HG02981 (cell line): ENCODE measurements around the gene MUC22.
"Not testable (repeated sequence)": the region's sequence is repeated elsewhere in the genome, so short reads cannot be mapped to it uniquely, and the experiment has no call there.

ENCODE experiments used
- ATAC-seq: cut with Tn5 transposase; IDR thresholded peaks from one replicate; pipeline ENCODE4 v1.9.1; 2021; ENCODE audit warnings: mild to moderate bottlenecking, moderate library complexity; ENCODE audit not compliant: unreplicated experiment

Gene MUC22

DNA sequence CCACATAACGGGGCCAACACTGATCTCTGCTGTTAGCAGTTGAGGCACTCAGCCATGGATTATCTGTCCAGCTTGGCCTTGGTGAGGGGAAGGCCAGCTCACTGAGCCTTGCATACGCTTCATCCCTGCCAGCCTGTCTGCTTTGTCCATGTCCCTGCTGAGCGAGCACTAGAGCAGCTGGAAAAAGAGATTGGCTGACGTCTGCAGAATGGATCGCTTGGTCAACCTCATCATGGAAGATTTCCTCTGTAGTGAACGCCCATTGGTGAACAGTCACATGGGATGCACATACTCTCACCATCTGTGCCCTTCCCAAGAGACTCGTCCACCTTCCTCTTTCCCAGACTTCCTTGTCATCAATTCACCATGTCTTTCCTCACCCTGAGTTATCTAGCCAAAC lies 26.9 kb downstream of the MUC22 start:
- ATAC-seq, result no peak

DNA sequence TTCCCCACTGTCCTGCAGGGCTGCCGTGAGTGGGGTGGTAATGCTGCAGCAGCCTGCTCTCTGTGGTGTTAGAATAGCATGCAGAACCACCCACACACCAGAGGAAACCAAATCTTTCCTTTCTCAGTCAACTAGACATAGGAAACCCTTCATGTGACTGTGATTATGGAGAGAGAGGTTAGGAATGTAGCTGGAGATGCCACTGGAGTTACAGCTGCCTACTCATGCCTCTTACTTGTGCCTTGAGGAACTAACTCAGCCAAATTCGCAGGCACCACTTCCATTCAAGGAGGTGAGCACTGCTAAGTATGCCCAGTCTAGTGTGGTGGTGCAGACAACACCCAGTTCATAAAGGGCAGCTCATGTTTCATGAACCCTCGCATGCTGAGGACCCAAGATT lies 27.4 kb downstream of the MUC22 start:
- no peak for ATAC-seq

DNA sequence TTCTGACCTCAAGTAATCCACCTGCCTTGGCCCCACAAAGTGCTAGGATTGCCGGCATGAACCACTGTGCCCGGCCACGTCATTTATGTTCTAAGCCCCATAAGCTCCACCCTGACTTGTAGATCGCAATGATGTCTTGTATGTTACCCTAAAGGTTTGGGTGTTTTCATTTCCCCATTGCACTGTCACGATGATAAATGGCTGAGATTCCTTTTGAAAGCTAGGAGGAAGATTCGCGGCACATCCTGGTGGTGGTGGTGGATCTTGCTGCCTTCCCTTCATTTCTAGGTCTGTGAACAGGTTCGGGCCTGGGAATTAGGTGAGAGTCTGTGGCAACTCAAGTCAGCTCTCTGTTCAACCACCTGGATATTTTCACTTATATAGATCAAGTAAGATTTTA lies 28.3 kb downstream of the MUC22 start:
- ATAC-seq, result no peak

DNA sequence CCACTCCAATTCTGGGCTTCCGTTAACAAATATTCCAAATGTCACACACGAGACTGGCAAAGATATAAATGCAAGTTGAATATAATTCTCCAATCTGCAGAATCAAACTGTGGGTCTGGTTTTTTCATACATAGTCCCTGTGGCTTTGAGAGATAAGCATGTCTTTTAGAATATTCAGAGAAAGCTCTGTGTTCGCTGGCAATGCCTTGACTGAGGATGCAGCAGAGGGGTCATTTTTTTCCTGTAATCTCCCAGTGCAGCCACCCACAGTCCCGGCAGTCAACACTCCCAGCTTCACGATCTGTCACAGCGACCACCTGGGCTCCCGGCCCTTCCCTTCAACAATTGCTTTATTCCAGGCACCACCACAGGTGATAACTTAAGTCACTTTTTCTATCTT lies 30.5 kb downstream of the MUC22 start:
- ATAC-seq, result no peak

DNA sequence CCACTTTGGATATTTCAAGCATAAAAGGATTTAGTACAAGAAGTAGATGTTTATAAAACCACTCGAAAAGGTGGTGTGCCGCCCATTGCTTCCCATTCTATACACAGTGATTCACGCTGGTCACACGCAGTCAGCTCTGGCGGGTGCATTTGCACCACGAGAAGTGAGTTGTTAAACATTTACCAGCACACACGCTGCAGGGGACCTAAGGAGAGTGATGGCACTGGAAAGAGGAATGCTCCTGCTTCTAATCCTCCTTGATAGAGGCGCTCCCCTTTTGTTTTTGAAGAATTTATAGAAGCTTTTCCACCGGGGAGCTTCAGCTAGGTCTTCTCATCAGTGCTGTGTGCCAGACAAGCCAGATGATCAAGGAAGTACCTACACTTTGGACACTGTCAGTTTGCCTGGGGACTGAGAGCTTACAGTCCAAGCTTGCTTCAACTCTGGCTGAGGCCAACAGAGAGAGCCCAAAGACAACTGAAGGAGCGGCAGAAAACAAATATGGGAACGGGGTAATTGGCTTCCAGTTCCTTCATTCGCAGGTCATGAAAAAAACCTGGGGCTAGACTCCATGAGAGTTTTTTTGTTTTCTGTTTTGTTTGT lies 31.2 kb downstream of the MUC22 start:
- ATAC-seq, result no peak

DNA sequence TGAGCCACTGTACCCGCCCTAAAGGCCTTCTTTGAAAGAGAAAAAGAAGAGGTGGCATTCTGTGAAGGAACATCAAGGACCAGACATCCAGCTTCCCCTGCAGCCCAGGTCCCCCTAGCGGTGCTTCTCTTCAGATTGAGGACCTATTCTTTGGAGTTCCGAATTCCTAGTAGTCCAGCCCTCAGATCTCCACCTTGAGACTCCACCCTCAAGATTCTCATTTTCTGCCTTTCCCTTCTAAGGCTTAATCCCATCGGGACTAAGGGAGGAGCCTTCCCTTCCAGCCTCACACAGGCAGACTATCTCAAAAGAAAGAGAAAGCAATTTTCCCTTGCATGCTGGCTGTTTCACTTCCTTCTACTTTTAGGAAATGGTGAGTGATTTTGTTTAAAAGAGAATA lies 32.5 kb downstream of the MUC22 start:
- no peak for ATAC-seq

DNA sequence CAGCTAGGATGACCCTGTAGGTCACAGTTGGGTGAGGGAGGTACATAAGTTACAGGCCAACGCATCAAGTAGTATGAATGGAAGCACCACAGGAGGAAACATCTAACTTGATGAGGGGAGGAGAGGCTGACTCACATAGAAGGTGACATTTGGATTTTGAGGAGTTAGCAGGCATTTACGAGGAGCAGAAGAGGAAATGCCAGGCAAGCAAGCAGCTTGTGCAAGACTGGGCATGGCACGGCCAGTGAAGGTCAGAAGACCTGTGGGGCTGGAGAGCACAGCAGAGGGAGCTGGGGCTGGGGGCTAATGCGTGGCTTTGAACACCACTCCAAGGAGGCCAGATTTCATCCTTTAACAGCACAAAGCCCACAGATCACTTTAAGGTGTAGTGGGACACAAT lies 37.8 kb downstream of the MUC22 start:
- ATAC-seq, result no peak

DNA sequence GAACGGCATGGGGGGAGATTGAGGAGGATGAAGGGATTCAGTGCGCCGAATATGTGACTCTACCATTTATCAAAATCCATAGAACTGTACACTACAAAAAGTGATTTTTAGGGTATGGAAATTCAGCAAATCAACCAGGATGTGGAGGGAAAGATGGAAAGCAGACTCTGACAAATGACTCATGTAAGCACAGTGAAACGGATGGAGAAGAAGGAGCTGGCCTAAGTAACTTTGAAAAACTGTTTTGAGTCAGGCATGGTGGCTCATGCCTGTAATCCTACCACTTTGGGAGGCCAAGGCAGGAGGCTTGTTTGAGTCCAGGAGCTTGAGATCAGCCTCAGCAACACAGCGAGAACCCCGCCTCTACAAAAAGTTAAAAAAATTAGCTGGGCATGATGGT lies 39.2 kb downstream of the MUC22 start:
- no peak for ATAC-seq

DNA sequence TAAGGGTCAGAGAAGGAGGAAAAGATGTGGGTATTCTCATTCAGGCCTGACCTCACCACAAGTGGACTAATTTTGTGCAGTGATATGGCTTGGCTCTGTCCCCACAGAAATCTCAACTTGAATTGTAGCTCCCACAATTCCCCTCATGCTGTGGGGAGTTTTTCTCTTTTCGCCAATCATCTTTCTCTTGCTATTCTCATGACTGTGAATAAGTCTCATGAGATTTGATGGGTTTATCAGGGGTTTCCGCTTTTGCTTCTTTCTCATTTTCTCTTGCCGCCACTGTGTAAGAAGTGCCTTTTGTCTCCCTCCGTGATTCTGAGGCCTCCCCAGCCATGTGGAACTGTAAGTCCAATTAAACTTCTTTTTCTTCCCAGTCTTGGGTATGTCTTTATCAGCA lies 42.9 kb downstream of the MUC22 start:
- not testable (repeated sequence) for ATAC-seq

DNA sequence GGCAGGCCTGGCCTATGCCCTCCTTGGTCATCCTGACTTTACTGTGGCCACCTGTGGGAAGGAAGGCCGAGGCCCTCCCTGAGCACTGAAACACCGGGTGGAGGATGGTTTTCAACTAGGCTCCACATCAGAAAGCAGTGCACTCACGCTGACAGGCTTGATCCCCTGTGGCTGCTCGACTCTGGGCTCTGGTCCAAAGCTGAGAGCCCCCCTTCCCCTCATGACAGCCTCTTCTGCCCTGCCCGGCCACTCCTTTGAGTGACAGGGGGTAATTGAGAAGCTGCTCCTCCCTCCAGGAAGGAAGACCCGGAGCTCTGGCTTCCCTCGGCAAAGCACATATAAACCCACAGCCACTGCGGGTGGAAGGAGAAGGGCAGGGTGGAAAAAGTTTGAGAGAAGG lies 43.6 kb downstream of the MUC22 start:
- ATAC-seq, result no peak

- ATAC-seq, result no peak
Measured at GRCh38 chr6:31055441-31055840, 45.2 kb downstream of the MUC22 start.

DNA sequence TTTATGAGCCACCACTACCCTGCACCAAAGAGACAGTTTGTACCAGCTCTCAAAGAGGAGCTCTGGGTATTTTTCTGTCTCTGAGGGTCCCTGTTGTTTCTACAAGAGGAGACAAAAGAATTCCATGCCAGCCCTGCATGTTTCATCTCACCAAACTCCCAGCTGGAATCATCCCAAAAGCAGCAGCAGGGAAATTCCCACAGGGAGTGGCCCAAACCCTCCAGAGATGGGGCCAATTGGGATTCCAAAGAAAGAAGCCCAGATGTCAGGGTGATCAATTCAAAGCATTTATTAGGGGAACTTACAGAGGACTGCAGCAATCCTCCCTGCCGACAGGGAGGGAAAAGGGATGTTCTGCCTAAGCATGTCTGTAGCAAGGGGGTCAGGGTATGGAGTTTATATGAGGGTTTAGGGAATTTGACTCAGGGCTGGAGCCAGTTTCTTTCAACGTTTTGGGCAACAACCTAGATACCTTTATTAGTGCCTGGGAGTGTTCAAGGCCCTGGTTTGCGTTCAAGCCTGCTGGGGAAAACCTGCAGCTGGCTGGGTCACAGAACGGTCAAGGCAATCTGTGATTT lies 47.2 kb downstream of the MUC22 start:
- ATAC-seq, result no peak

- no peak for ATAC-seq
Measured at GRCh38 chr6:31058128-31058894, 48.0 kb downstream of the MUC22 start.

GRCh38 chr6:31060145-31060544 lies 49.9 kb downstream of the MUC22 start:
- ATAC-seq, result no peak

- no peak for ATAC-seq
Measured at GRCh38 chr6:31063906-31064435, 53.7 kb downstream of the MUC22 start.

DNA sequence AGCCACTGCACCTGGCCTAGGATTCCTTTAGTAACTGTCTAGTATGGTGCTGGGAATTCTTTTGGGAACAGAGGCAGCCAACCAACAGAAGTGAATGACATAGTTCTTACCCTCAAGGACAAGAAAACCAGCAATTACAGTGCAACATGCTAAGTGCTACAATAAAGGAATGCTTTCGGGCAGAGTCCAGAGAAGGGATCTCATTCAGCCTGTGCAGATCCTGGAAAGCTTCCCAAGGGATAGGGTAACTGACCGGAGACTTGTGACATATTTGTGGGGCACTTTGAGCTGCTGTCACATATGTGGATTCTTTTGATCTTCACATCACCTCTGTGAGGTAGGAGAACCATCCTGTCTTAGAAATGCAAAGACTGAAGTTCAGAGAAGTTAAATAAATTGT lies 55.3 kb downstream of the MUC22 start:
- no peak for ATAC-seq

DNA sequence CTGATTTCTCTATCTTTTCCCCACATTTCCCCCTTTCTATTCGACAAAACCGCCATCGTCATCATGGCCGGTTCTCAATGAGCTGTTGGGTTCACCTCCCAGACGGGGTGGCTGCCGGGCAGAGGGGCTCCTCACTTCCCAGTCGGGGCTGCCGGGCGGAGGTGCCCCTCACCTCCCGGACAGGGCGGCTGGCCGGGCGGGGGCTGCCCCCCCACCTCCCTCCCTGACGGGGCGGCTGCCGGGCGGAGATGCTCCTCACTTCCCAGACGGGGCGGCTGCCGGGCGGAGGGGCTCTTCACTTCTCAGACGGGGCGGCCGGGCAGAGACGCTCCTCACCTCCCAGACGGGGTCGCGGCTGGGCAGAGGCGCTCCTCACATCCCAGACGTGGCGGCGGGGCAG lies 56.8 kb downstream of the MUC22 start:
- ATAC-seq, result not testable (repeated sequence)

DNA sequence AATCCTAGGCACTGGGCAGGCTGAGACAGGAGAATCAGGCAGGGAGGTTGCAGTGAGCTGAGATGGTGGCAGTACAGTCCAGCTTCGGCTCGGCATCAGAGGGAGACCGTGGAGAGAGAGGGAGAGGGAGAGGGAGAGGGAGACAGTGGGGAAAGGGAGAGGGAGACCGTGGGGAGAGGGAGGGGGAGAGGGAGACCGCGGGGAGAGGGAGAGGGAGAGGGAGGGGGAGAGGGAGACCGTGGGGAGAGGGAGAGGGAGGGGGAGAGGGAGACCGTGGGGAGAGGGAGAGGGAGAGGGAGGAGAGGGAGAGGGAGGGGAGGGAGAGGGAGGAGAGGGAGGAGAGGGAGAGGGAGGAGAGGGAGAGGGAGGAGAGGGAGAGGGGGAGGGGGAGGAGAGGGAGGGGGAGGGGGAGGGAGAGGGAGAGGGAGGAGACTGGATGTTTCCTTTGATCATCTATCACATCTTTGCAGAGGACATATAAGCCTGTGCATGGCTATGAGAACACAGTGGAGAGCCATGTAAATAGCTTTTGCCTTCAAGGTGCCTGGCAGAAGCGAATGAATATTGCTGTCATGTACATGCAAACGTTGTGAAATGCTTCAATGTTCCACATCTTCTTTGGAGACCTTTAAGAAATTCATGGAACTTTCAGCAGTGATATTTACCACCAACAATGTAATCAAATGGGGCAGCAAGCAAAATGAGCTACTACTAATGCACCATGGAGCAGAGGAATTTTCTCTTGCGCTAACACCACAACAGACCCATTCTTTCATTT lies 57.8 kb downstream of the MUC22 start:
- not testable (repeated sequence) for ATAC-seq

GRCh38 chr6:31068669-31069340 lies 58.5 kb downstream of the MUC22 start:
- no peak for ATAC-seq

- ATAC-seq, result no peak
Measured at GRCh38 chr6:31070711-31071197, 60.5 kb downstream of the MUC22 start.

DNA sequence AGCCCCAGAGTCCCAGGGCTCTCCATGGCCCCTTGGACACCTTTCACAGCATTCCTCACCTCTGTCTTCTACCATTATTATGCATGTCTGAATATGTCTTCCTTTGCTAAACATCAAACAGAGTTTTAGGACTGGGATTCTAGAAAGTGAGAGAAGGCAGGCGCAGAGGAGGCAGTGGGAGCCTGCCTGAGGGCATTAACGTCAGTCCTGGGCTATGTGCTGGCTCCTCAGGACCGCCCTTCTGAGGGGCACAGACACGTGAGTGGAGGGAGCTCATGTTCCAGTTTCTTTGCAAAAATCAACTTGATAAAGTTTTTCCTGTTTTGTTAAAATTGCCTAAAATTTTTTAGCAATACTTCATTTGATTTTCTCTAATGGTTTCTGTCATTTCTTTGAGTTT lies 64.1 kb downstream of the MUC22 start:
- ATAC-seq, result no peak
